Peyer's patch (tissue), 4 donors: ENCODE data around the gene RSPH1.

ENCODE experiments used
- POLR2A ChIP-seq, 2 donors: fragments of 450-650 bp; IDR thresholded peaks; one replicate each; pipeline ENCODE4 v1.5.1; 2017; ENCODE audit warnings: antibody characterized with exemption in 2 of 2, mild to moderate bottlenecking in 2 of 2, moderate library complexity in 2 of 2
- TF ChIP-seq, protein P1 (sequence below), 6 experiments: fragments of 450-650 bp in 4 of 6; fragments of 200-600 bp in 2 of 6; sonication (generic) in 1 of 6; IDR thresholded peaks; one replicate each; pipeline ENCODE4 v1.5.1; 2017 to 2019; ENCODE audit warnings: antibody characterized with exemption in 6 of 6, mild to moderate bottlenecking in 3 of 6, moderate library complexity in 1 of 6

DNA sequence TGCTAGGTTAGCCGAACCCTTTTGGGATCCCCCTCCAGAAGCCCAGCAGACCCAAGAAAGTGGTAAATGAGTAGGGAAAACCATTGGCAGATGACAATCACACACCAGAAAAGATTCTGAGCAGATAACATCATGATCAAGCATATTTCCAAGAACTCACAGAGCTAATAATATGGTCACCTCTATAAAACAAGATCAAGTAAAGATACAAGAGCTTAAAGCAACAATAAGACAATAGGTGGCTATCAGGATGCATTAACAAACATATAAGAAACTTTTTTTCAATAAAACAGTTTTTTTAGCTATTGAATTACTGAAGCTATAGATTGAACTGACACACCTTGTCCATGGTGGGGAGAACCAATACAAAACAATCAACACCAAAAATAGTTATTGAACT lies 63.3 kb downstream of the RSPH1 start:
- TF ChIP-seq POLR2A (IDR thresholded peaks at IDR 0.05), result no peak
- TF ChIP-seq, protein P1, sequence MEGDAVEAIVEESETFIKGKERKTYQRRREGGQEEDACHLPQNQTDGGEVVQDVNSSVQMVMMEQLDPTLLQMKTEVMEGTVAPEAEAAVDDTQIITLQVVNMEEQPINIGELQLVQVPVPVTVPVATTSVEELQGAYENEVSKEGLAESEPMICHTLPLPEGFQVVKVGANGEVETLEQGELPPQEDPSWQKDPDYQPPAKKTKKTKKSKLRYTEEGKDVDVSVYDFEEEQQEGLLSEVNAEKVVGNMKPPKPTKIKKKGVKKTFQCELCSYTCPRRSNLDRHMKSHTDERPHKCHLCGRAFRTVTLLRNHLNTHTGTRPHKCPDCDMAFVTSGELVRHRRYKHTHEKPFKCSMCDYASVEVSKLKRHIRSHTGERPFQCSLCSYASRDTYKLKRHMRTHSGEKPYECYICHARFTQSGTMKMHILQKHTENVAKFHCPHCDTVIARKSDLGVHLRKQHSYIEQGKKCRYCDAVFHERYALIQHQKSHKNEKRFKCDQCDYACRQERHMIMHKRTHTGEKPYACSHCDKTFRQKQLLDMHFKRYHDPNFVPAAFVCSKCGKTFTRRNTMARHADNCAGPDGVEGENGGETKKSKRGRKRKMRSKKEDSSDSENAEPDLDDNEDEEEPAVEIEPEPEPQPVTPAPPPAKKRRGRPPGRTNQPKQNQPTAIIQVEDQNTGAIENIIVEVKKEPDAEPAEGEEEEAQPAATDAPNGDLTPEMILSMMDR (IDR thresholded peaks at IDR 0.05), result no peak
